ENCODE results near the gene PRTFDC1.
"Not testable (repeated sequence)": the region's sequence is repeated elsewhere in the genome, so short reads cannot be mapped to it uniquely, and the experiment has no call there.

The PRTFDC1 gene

DNA sequence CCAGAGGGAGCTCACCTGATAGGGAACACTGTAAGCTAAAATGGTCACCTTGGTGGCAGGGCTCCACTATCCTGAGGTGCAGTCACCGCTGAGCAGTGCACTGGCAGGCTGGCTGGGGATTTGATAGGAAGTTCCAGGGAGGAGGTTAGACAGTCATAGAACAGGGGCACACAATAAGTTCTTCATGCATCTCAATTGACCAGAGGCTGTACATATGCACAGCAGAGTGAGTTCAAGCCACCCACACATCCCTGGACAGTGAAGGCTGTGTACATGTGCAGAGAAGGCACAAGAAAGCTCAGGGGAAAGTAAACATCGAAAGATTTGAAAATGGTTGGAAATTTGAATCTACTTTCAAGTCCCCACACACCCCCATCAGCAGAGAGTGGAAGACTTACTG lies 13.9 kb downstream of the PRTFDC1 start:
- DNase-seq: no peak
- in situ Hi-C loops (cut with MboI; ENCODE audit: low pct_unique_long_range_greater_than_20kb, low sequenced_read_pairs): no loop called here

DNA sequence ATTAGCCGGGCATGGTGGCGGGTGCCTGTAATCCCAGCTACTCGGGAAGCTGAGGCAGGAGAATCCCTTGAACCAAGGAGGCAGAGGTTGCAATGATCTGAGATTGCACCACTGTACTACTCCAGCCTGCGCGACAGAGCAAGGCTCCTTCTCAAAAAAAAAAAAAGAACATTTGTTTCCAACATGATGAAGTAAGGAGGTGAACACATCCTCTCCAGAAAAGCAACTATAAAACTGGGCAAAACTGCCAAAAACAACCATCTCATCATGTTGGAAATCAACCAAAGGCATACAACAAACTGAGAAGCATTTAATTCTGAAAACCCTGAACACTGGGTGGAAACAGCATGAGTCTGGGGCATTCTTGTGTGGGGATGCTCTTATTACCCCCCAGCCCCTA lies 14.3 kb downstream of the PRTFDC1 start:
- in situ Hi-C loops (cut with MboI; ENCODE audit: low pct_unique_long_range_greater_than_20kb, low sequenced_read_pairs): no loop called here
- DNase-seq: no peak

DNA sequence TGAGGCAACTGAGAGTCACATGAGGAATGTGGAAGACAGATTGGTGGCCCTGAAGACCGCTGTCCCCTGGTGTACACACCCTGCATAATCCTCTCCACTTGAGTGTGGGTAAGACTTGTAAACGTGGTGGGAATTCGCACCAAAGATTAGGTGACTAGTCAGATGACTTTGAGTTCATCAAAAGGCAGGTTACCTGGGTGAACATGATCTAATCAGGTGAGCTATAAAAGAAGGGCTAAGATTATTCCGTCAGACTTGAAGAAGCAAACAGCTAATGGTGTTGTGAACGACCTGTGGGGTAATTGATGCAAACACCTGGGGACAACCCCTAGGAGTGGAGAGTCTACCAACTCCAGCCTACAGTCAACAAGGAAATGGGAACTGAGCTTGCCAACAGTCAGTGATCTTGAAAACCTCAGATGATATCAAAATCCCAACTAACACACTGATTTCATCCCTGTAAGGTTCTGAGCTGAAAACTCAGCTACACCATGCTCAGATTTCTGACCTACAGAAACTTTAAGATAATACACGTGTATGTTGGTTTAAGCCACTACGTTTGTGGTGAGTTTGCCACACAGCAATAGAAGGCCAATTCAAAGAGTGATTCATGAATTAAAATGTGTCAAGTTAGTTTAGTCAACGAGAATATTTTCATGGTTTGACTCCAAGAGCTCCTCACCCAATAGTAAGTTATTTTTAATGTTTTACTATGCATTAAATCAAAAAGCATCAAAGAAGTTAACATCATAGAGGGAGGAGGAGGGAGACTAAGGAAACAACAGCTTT lies 16.7 kb downstream of the PRTFDC1 start:
- in situ Hi-C loops (cut with MboI; ENCODE audit: low pct_unique_long_range_greater_than_20kb, low sequenced_read_pairs): no loop called here
- no peak for DNase-seq

DNA sequence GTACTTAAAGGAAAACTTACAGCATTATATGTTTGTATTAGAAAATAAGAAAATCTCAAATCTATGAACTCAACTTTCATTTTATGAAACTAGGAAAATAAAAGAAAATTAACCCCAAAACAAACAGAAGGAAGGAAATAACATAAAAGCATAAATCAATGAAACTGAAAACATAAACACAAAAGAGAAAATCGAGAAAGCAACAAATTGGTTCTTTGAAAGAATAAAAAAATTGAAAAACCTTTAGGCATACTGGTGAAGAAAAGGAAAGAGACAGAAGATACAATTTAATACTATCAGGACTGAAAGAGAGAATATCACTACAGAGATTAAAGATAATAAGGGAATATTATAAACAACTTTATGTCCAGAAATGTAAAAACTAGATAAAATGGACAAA lies 21.2 kb downstream of the PRTFDC1 start:
- no peak for DNase-seq
- in situ Hi-C loops (cut with MboI; ENCODE audit: low pct_unique_long_range_greater_than_20kb, low sequenced_read_pairs): no loop called here

DNA sequence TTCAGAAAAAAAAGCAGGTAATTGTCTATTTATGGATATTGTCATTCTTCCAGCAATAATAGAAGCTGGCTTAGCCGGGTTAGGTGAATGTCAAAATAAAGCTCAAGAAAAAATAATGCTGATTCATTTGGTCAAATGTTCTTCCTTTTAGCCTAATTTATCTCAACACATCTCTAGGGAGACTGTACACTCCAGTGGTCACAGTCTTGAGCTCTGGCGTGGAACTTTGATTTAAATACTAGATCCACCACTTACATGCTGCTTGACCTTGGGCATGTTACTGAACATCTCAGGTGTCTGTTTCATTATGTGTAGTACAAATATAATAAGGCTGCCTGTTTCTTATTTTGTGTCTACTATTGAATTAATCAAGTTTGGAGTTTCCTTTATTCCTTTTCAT lies 22.0 kb downstream of the PRTFDC1 start:
- in situ Hi-C loops (cut with MboI; ENCODE audit: low pct_unique_long_range_greater_than_20kb, low sequenced_read_pairs): no loop called here
- no peak for DNase-seq

DNA sequence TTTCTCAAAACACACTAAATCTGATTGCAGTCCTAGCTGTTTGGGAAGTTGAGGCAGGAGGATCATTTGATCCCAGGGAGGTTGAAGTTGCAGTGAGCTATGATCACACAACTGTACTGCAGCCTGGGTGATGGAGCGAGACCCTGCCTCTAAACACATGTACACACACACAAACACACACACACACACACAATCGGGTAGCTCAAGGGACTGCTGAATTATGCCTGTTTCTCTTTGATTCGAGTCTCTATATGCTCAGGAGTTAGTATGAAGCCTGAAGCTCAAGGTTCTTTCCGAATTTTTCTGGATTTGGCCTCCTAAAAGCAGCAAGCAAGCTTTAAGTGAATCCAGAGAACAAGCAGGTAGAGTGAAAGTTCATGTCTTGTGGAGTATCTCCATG lies 22.5 kb downstream of the PRTFDC1 start:
- no peak for DNase-seq
- in situ Hi-C loops (cut with MboI; ENCODE audit: low pct_unique_long_range_greater_than_20kb, low sequenced_read_pairs): no loop called here

DNA sequence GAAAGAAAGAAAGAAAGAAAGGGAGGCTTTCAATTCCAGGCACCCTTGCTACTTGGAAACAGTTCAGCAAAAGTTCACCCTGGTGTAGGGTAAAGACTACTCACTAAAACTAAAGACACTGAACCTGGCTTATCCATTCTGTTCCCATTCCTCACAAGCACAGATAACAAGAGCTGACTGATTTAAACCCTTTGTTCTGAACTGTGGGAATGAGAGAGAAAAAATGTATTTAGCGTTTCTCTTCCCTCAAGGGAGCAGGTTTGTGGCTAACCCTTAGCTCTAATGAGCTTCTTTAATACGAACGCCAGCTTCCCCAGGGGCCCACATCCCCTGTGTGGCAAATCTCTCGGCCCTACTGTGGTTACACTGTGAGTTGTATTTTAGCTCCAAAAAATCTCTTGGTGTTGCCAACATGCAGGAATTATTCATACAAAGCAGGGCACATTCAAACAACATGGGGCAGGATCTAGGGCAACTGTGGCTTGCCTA lies 23.3 kb downstream of the PRTFDC1 start:
- peak; percentile 15 for DNase-seq
- in situ Hi-C loops (cut with MboI; ENCODE audit: low pct_unique_long_range_greater_than_20kb, low sequenced_read_pairs): no loop called here

DNA sequence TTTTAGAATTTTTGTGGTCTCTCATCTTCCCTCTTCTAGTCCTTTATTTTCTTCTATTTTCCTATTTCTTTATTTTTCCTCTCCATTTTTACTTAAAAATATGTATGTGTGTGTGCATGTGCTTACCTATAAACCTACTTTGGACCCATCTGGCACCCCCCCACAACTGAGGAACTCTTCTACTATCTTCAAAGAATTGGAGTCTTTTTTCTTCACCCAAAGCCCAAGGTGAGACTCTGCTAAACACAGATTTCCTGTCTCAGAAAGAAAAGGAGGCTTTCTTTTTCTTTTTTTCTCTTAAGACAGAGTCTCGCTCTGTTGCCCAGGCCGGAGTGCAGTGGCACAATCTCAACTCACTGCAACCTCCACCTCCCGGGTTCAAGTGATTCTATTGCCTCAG lies 24.2 kb downstream of the PRTFDC1 start:
- in situ Hi-C loops (cut with MboI; ENCODE audit: low pct_unique_long_range_greater_than_20kb, low sequenced_read_pairs): no loop called here

DNA sequence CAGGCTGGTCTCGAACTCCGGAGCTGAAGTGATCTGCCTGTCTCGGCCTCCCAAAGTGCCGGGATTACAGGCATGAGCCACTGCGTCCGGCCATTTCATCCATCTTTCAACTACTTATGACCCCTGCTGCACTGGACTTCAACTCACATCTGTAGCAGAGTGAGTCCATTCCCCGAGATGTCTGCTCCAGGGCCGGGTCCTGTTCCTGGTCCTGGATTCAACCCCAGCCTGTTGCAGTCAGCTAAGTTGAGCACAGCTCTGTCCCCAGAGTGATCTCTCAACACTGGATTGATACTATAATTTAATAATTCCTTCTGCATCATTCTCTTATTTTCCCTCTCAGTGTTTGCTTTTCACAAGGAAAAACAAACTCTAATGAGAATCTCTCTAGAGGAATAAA lies 25.8 kb downstream of the PRTFDC1 start:
- in situ Hi-C loops (cut with MboI; ENCODE audit: low pct_unique_long_range_greater_than_20kb, low sequenced_read_pairs): no loop called here
- no peak for DNase-seq

More for the DNA sequence above, 24.2 kb downstream of the PRTFDC1 start:
- DNase-seq: no peak

DNA sequence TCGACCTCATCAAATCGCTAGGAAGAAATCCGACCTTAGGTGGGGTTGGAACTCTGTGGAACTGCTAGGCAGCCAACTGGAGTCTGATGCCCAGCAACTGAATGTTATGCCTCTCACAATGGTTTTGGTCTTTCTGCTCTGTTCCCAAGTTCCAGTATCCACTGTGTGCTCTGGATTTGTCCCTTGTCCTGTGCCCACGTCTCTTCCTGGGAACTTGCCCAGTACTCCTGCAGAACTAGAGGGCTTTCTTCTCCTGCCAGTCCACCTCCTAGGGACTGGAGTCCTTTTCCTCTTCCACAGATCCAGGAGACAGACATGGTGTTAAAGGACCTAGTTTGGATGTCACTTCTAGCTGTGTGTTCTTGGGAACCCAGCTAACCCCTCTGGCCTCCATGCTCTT lies 26.6 kb downstream of the PRTFDC1 start:
- no peak for DNase-seq

DNA sequence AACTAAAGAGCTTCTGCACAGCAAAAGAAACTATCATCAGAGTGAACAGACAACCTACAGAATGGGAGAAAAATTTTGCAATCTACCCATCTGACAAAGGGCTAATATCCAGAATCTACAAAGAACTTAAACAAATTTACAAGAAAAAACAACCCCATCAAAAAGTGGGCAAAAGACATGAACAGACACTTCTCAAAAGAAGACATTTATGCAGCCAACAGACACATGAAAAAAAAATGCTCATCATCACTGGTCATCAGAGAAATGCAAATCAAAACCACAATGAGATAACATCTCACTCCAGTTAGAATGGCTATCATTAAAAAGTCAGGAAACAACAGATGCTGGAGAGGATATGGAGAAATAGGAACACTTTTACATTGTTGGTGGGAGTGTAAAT lies 27.9 kb downstream of the PRTFDC1 start:
- DNase-seq; in situ Hi-C loops (cut with MboI; ENCODE audit: low pct_unique_long_range_greater_than_20kb, low sequenced_read_pairs): not testable (repeated sequence)

More for the DNA sequence above, 26.6 kb downstream of the PRTFDC1 start:
- in situ Hi-C loops (cut with MboI; ENCODE audit: low pct_unique_long_range_greater_than_20kb, low sequenced_read_pairs): no loop called here

DNA sequence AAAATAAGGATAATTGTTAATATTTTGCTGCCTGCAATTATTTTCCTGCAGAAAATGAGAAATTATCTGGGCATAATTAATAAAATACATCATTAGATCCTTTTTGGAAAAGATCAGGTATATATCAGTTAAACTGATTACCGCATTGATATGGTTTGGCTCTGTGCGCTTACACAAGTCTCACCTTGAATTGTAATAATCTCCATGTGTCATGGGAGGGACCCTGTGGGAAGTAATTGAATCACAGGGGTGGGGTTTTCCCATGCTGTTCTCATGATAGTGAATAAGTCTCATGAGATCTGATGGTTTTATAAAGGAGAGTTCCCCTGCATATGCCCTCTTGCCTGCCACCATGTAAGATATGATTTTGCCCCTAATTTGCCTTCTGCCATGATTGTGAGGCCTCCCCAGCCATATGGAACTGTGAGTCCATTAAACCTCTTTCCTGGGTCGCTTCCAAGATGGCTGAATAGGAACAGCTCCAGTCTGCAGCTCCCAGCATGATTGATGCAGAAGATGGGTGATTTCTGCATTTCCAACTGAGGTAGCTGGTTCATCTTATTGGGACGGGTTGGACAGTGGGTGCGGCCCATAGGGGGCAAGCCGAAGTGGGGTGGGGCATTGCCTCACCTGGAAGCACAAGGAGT lies 30.1 kb downstream of the PRTFDC1 start:
- DNase-seq; in situ Hi-C loops (cut with MboI; ENCODE audit: low pct_unique_long_range_greater_than_20kb, low sequenced_read_pairs): not testable (repeated sequence)

DNA sequence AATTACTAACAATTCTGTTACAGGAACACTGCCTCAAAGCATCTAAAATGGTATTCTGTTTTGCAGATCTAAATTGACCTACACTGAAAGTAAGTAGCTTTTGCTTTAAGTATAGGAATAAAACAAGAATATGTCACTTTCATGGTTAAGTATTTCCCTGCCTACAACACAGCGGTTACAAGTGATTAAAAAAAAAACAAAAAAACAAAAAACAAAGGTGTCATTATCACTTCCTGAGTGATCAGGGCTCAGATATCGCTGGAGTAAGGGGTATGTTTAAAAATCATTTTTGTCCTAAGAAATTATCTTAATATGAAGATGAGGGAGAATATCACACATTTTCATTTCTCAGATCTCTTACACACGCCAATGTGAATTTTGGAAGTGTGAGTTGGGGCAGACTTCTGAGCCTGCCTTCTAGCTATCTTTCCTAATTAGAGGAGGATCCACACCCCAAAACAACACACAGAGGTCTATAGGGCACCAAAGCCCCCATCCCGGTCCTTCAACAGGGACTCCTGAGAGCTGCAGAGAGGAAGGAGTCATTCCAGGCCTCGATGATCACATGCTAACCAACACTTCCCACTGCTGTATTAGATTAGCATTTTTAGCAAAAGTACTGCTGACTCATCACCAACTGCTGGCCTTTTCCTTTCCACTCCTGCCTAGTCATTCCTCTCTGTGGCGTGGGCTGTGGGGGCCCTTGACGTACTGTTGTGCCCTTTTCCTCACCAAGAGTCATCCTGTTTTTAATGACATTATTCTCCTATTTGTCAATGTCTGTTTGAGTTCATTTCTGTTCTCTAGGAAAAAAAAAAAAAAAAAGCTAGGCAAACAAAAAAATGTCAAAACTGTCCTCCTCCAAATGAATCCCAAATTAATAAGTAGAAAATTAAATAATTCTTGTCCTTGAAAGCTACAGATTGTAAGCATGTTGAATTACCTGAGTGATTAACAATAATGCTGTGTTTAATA lies 31.2 kb downstream of the PRTFDC1 start:
- in situ Hi-C loops (cut with MboI; ENCODE audit: low pct_unique_long_range_greater_than_20kb, low sequenced_read_pairs): no loop called here
- DNase-seq: peak; percentile 71

DNA sequence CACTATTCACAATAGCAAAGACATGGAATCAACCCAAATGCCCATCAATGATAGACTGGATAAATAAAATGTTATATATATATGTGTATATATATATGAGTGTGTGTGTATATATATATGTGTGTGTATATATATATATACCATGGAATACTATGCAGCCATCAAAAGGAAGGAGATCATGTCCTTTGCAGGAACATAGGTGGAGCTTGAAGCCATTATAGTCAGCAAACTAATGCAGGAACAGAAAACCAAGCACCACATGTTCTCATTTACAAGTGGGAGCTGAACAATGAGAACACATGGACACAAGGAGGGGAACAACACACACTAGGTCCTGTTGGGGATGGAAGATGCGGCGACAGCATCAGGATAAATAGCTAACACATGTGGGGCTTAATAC lies 32.2 kb downstream of the PRTFDC1 start:
- in situ Hi-C loops (cut with MboI; ENCODE audit: low pct_unique_long_range_greater_than_20kb, low sequenced_read_pairs); DNase-seq: not testable (repeated sequence)

DNA sequence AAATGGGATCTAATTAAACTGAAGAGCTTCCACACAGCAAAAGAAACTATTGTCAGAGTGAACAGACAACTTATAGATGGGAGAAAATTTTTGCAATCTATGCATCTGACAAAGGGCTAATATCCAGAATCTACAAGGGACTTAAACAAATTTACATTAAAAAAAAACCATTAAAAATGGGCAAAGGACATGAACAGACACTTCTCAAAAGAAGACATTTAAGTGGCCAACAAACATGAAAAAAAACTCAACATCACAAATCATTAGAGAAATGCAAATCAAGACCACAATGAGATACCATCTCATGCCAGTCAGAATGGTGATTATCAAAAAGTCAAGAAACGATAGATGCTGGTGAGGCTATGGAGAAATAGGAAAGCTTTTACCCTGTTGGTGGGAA lies 32.8 kb downstream of the PRTFDC1 start:
- in situ Hi-C loops (cut with MboI; ENCODE audit: low pct_unique_long_range_greater_than_20kb, low sequenced_read_pairs); DNase-seq: not testable (repeated sequence)

DNA sequence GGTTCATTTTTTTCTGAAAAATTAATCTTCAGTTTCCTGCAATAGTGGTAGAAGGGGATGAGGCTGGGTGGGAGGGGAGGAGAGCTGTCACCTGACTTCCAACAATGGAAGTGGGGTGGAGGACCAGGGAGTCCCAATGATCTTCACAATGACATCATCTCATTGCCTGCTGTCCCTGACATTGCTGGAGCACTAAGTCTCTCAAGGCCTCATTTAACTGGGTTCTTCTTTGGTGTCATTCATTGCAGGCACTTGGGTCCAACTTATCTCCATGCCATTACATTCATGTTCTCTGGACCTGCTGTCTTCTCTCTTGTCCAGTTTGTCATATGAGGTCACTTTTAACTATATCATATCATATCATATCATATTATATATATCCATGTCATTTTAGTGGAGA lies 34.4 kb downstream of the PRTFDC1 start:
- in situ Hi-C loops (cut with MboI; ENCODE audit: low pct_unique_long_range_greater_than_20kb, low sequenced_read_pairs): no loop called here
- DNase-seq: no peak

DNA sequence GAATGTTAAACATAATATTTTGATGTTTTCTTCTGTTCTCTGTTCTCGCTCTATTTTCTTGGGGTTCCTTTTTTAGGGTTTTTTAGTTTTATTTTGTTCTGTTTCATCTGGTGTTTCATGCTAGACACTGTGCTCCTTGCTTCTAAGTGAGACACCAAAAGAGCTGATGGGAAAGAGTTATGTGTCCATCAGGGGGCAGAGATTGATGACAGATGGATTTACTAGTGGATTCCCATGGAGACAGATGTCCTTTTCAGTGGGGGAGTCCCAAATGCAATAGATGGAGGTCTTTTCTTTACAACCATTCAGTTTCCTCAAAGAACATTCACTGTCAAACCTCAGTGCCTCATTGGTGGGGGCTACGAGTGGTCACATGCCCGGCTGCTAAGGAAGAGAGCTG lies 34.9 kb downstream of the PRTFDC1 start:
- in situ Hi-C loops (cut with MboI; ENCODE audit: low pct_unique_long_range_greater_than_20kb, low sequenced_read_pairs): no loop called here

DNA sequence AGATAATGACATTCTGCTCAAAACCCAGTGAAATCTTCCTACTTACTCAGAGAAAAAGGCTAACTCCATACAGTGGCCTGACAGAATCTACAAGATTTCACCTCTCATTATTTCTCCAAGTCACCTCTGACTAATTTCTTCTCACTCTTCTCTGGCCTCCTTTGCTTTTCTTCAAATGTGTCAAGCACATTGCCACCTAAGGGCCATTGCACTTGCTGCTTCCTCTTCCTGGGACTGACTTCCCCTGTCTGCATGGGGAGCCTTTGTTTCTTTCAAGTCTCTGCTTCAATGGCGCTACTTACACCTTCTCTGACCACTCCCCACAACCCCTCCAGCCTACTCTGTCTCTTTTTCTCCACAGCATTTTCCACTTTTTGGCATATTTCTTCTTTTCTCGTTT lies 36.0 kb downstream of the PRTFDC1 start:
- no peak for DNase-seq
- in situ Hi-C loops (cut with MboI; ENCODE audit: low pct_unique_long_range_greater_than_20kb, low sequenced_read_pairs): no loop called here

More for the DNA sequence above, 34.9 kb downstream of the PRTFDC1 start:
- no peak for DNase-seq

DNA sequence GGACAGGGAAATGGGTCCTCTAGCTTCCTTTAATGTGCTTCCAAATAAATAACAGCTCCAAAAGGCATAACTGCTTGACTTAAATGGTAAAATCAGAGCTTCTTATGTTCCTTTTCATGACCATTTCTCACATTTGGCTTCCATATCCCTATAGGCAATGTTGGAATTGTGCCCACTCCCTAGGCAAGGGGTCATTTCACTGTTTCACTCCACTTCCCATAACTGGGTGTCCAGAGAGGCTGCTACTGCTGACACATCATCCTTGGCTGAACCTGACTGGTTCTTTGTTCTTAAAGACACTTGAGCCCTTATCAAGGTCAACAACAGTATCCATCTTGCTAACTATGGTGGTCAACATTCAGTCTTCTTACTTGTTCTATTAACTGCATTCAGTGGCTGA lies 37.1 kb downstream of the PRTFDC1 start:
- in situ Hi-C loops (cut with MboI; ENCODE audit: low pct_unique_long_range_greater_than_20kb, low sequenced_read_pairs): no loop called here
- DNase-seq: no peak

Measured in KBM-7 (cell line).